Jurkat, Clone E6-1 (cell line): Measurements from ENCODE around the gene CCDC154.

ENCODE experiments used
- DNase-seq: peaks from one replicate; pipeline ENCODE4 v3.0.0-alpha.2; 2011; ENCODE audit warnings: low read depth, low spot score
- H3K4me3 ChIP-seq: 2 replicates; pipeline ENCODE4 v1.5.1; 2011; ENCODE audit warnings: mild to moderate bottlenecking, low read length, control low read depth, moderate library complexity

The CCDC154 gene

GRCh38 chr16:1401758-1402154 lies 42.6 kb downstream of the CCDC154 start:
- H3K4me3 ChIP-seq, result no peak overlapping the region
- no peak for DNase-seq

- H3K4me3 ChIP-seq, result no peak overlapping the region
- no peak for DNase-seq
Observed at GRCh38 chr16:1401061-1401757, 43.1 kb downstream of the CCDC154 start.

GRCh38 chr16:1398826-1399581 lies 45.4 kb downstream of the CCDC154 start:
- no peak for DNase-seq
- H3K4me3 ChIP-seq, result no peak overlapping the region

GRCh38 chr16:1398351-1398750 lies 46.0 kb downstream of the CCDC154 start:
- no peak overlapping the region for H3K4me3 ChIP-seq
- no peak for DNase-seq

- H3K4me3 ChIP-seq, result no peak overlapping the region
- no peak for DNase-seq
Observed at GRCh38 chr16:1397779-1398178, 46.6 kb downstream of the CCDC154 start.

GRCh38 chr16:1395444-1396031 lies 48.8 kb downstream of the CCDC154 start:
- DNase-seq, result no peak
- H3K4me3 ChIP-seq, result no peak overlapping the region

- H3K4me3 ChIP-seq, result no peak overlapping the region
- DNase-seq, result no peak
Observed at GRCh38 chr16:1394367-1394951, 49.9 kb downstream of the CCDC154 start.

GRCh38 chr16:1393613-1394176 lies 50.7 kb downstream of the CCDC154 start:
- no peak overlapping the region for H3K4me3 ChIP-seq
- no peak for DNase-seq

GRCh38 chr16:1392826-1393225 lies 51.5 kb downstream of the CCDC154 start:
- H3K4me3 ChIP-seq, result no peak overlapping the region
- DNase-seq, result no peak

- peak; percentile 92 for DNase-seq
- H3K4me3 ChIP-seq, result no peak overlapping the region
Observed at GRCh38 chr16:1390239-1390779, 54.0 kb downstream of the CCDC154 start.

GRCh38 chr16:1389762-1390161 lies 54.6 kb downstream of the CCDC154 start:
- DNase-seq, result no peak
- H3K4me3 ChIP-seq, result no peak overlapping the region

- DNase-seq, result no peak
- H3K4me3 ChIP-seq, result no peak overlapping the region
Observed at GRCh38 chr16:1387331-1387730, 57.0 kb downstream of the CCDC154 start.

- no peak for DNase-seq
- no peak overlapping the region for H3K4me3 ChIP-seq
Observed at GRCh38 chr16:1385232-1385631, 59.1 kb downstream of the CCDC154 start.
